Adrenal gland (tissue), 5 donors: ENCODE results near the gene CCNA2.

Experiments
- CTCF ChIP-seq, 6 experiments: fragments of 450-650 bp in 4 of 6; fragments of 200-600 bp in 2 of 6; sonication (generic) in 1 of 6; IDR thresholded peaks; 1 replicate in 5 of 6; 2 replicates in 1 of 6; pipeline versions ENCODE4 v1.5.1 to v1.8.0; 2016 to 2021; ENCODE audit warnings: antibody characterized with exemption in 6 of 6, mild to moderate bottlenecking in 2 of 6, moderate library complexity in 1 of 6
- POLR2A ChIP-seq, 2 donors: fragments of 450-650 bp; IDR thresholded peaks; one replicate each; pipeline ENCODE4 v1.6.1; 2017; ENCODE audit warnings: antibody characterized with exemption in 2 of 2, mild to moderate bottlenecking in 2 of 2, moderate library complexity in 1 of 2
- donor health status: DM: no; HTN: no; CAD: no.

DNA sequence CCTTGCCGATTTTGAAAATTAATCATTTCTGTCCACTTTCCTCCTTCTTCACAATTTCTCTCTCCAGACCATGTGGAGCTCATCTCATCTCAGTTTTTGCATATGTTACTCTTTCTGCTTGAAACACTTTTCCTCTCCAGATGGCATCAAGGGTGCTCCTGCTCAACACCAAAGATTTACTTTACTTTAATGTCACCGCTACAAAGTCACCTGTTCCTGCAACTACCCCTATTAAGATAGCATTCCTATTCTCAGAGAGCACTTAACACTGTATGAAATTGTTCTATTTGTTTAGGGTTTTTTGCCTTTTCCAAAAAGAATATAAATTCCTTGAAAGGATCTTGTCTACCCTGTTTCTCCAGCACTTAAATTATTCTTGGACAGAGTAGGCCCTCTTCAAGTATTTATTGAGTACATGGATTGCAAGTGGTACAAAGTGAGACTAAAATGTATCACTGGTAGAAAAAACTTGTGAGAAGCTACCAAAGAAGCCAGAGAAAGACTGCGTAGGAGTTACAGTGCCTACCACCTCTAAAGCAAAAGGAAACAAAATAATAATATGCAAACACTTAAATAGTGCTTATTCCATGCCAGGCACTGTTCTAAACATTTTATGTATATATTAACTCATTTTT lies 23.7 kb downstream of the CCNA2 start:
- TF ChIP-seq CTCF (IDR thresholded peaks at IDR 0.05) (no peak), POLR2A (IDR thresholded peaks at IDR 0.05) (no peak)
